Activated CD4-positive, alpha-beta T cell treated with anti-CD3 and anti-CD28 coated beads, Interleukin-2, amount 10 ng/mL, durations not matched to agents 7 days and 5 days (primary cell): ENCODE data around the gene CACNA1C. TPM values are rescaled to one million over a fixed set of nuclear protein-coding genes. Genes with fewer than 3 reads are reported as not detected.

ENCODE experiments used
- CTCF ChIA-PET: fragments of 350-600 bp; sonication (Branson Sonifier 250); formaldehyde crosslinking; loops from one replicate; lab custom pipeline; 2021; ENCODE audit warnings: antibody characterized with exemption; lab: Charles Lee
- POLR2A ChIA-PET: fragments of 350-600 bp; sonication (Branson Sonifier 250); formaldehyde crosslinking; loops from one replicate; lab custom pipeline; 2021; ENCODE audit warnings: antibody characterized with exemption; lab: Charles Lee
- DNase-seq: peaks from one replicate; pipeline ENCODE4 v3.0.0-alpha.2; 2020
- H3K27ac Mint-ChIP-seq: one replicate; pipeline ENCODE4 v1.8.0; 2021; ENCODE audit warnings: mild to moderate bottlenecking, moderate library complexity, mixed read lengths
- H3K27me3 Mint-ChIP-seq: one replicate; pipeline ENCODE4 v1.8.0; 2021; ENCODE audit warnings: mixed read lengths
- H3K36me3 Mint-ChIP-seq: one replicate; pipeline ENCODE4 v1.8.0; 2021; ENCODE audit warnings: low read depth, mixed read lengths
- H3K4me1 Mint-ChIP-seq: one replicate; pipeline ENCODE4 v1.8.0; 2021; ENCODE audit warnings: mixed read lengths
- H3K4me3 Mint-ChIP-seq: one replicate; pipeline ENCODE4 v1.8.0; 2021; ENCODE audit warnings: mild to moderate bottlenecking, moderate library complexity, mixed read lengths
- H3K9me3 Mint-ChIP-seq: one replicate; pipeline ENCODE4 v1.8.0; 2021; ENCODE audit warnings: mixed read lengths
- total RNA-seq, 2 experiments: library from RNA; stranded (reverse); gene quantifications; one replicate each; pipeline ENCODE4 v1.2.3, GENCODE V29; 2021

The CACNA1C gene
- total RNA-seq, 2 experiments from 2014 or later: 0.12 to 0.15 TPM

GRCh38 chr12:2222691-2223090, 169.9 kb downstream of the CACNA1C start:
- Mint-ChIP-seq H3K27me3 (peaks cover 21% of the 10 kb centered on the region), H3K36me3 (no peaks in the 10 kb centered on the region), H3K4me1 (no peaks in the 10 kb centered on the region), H3K9me3 (no peaks in the 10 kb centered on the region), H3K27ac (no peak overlapping the region), H3K4me3 (no peak overlapping the region)
- ChIA-PET CTCF (no interaction called here), POLR2A (no interaction called here)
- no peak for DNase-seq

GRCh38 chr12:2224961-2225360, 172.2 kb downstream of the CACNA1C start:
- Mint-ChIP-seq H3K9me3 (peaks cover 3% of the 10 kb centered on the region), H3K4me1 (no peaks in the 10 kb centered on the region), H3K27ac (no peak overlapping the region), H3K4me3 (no peak overlapping the region), H3K27me3 (peaks cover 25% of the 10 kb centered on the region), H3K36me3 (no peaks in the 10 kb centered on the region)
- DNase-seq: no peak
- CTCF ChIA-PET: no interaction called here
- POLR2A ChIA-PET: no interaction called here

GRCh38 chr12:2225696-2226095, 172.9 kb downstream of the CACNA1C start:
- CTCF ChIA-PET: no interaction called here
- no peak overlapping the region for H3K27ac Mint-ChIP-seq
- H3K9me3 Mint-ChIP-seq: peaks cover 3% of the 10 kb centered on the region
- DNase-seq: no peak
- H3K4me3 Mint-ChIP-seq: no peak overlapping the region
- POLR2A ChIA-PET: no interaction called here
- H3K4me1 Mint-ChIP-seq: no peaks in the 10 kb centered on the region
- H3K36me3 Mint-ChIP-seq: no peaks in the 10 kb centered on the region
- peaks cover 24% of the 10 kb centered on the region for H3K27me3 Mint-ChIP-seq

GRCh38 chr12:2226641-2227040, 173.9 kb downstream of the CACNA1C start:
- Mint-ChIP-seq H3K4me1 (no peaks in the 10 kb centered on the region), H3K4me3 (no peak overlapping the region), H3K27ac (no peak overlapping the region), H3K9me3 (peaks cover 3% of the 10 kb centered on the region), H3K36me3 (no peaks in the 10 kb centered on the region), H3K27me3 (peaks cover 17% of the 10 kb centered on the region)
- ChIA-PET POLR2A (interaction anchor here (0.6 kb wide), 1 partner anchor 233 kb away, joined by 4 read pairs; no protein-coding TSS in a partner anchor), CTCF (no interaction called here)
- no peak for DNase-seq

- Mint-ChIP-seq H3K27ac (no peak overlapping the region), H3K4me3 (no peak overlapping the region)
Measured at GRCh38 chr12:2227360-2227759, 174.6 kb downstream of the CACNA1C start.

GRCh38 chr12:2228535-2228934, 175.7 kb downstream of the CACNA1C start:
- Mint-ChIP-seq H3K36me3 (no peaks in the 10 kb centered on the region), H3K4me1 (no peaks in the 10 kb centered on the region), H3K27me3 (peaks cover 22% of the 10 kb centered on the region), H3K27ac (no peak overlapping the region), H3K4me3 (no peak overlapping the region), H3K9me3 (peaks cover 3% of the 10 kb centered on the region)
- CTCF ChIA-PET: no interaction called here
- no peak for DNase-seq
- POLR2A ChIA-PET: no interaction called here

More at GRCh38 chr12:2227360-2227759, 174.6 kb downstream of the CACNA1C start:
- H3K36me3 Mint-ChIP-seq: no peaks in the 10 kb centered on the region
- CTCF ChIA-PET: no interaction called here
- H3K27me3 Mint-ChIP-seq: peaks cover 19% of the 10 kb centered on the region
- POLR2A ChIA-PET: no interaction called here
- no peak for DNase-seq
- H3K4me1 Mint-ChIP-seq: no peaks in the 10 kb centered on the region
- H3K9me3 Mint-ChIP-seq: peaks cover 3% of the 10 kb centered on the region

- H3K4me3 Mint-ChIP-seq: no peak overlapping the region
- no peaks in the 10 kb centered on the region for H3K4me1 Mint-ChIP-seq
- H3K27me3 Mint-ChIP-seq: peaks cover 22% of the 10 kb centered on the region
- H3K27ac Mint-ChIP-seq: no peak overlapping the region
- H3K36me3 Mint-ChIP-seq: no peaks in the 10 kb centered on the region
- peaks cover 3% of the 10 kb centered on the region for H3K9me3 Mint-ChIP-seq
- POLR2A ChIA-PET: no interaction called here
- CTCF ChIA-PET: no interaction called here
- no peak for DNase-seq
Measured at GRCh38 chr12:2229661-2230539, 177.1 kb downstream of the CACNA1C start.

GRCh38 chr12:2231011-2231595, 178.3 kb downstream of the CACNA1C start:
- DNase-seq: no peak
- Mint-ChIP-seq H3K27me3 (peaks cover 20% of the 10 kb centered on the region), H3K4me3 (no peak overlapping the region), H3K36me3 (no peaks in the 10 kb centered on the region), H3K9me3 (peaks cover 3% of the 10 kb centered on the region), H3K4me1 (no peaks in the 10 kb centered on the region), H3K27ac (no peak overlapping the region)
- ChIA-PET CTCF (no interaction called here), POLR2A (interaction anchor here (0.6 kb wide), 1 partner anchor 332 kb away, joined by 4 read pairs; no protein-coding TSS in a partner anchor)

GRCh38 chr12:2231956-2232355, 179.2 kb downstream of the CACNA1C start:
- ChIA-PET CTCF (no interaction called here), POLR2A (no interaction called here)
- Mint-ChIP-seq H3K27me3 (peaks cover 17% of the 10 kb centered on the region), H3K4me1 (no peaks in the 10 kb centered on the region), H3K27ac (no peak overlapping the region), H3K4me3 (no peak overlapping the region), H3K9me3 (peaks cover 3% of the 10 kb centered on the region), H3K36me3 (no peaks in the 10 kb centered on the region)
- no peak for DNase-seq

GRCh38 chr12:2233034-2233433, 180.2 kb downstream of the CACNA1C start:
- Mint-ChIP-seq H3K4me3 (no peak overlapping the region), H3K4me1 (no peaks in the 10 kb centered on the region), H3K27ac (no peak overlapping the region), H3K36me3 (no peaks in the 10 kb centered on the region), H3K9me3 (peaks cover 3% of the 10 kb centered on the region), H3K27me3 (peaks cover 10% of the 10 kb centered on the region)
- ChIA-PET POLR2A (no interaction called here), CTCF (no interaction called here)
- DNase-seq: no peak

- Mint-ChIP-seq H3K4me1 (no peaks in the 10 kb centered on the region), H3K27ac (no peak overlapping the region), H3K4me3 (no peak overlapping the region), H3K36me3 (no peaks in the 10 kb centered on the region), H3K27me3 (peaks cover 9% of the 10 kb centered on the region), H3K9me3 (peaks cover 3% of the 10 kb centered on the region)
- CTCF ChIA-PET: no interaction called here
- no peak for DNase-seq
- POLR2A ChIA-PET: no interaction called here
Measured at GRCh38 chr12:2234091-2234490, 181.3 kb downstream of the CACNA1C start.

GRCh38 chr12:2234646-2235350, 182.0 kb downstream of the CACNA1C start:
- DNase-seq: no peak
- H3K9me3 Mint-ChIP-seq: no peaks in the 10 kb centered on the region
- H3K27me3 Mint-ChIP-seq: peaks cover 4% of the 10 kb centered on the region
- ChIA-PET CTCF (no interaction called here), POLR2A (no interaction called here)
- H3K27ac Mint-ChIP-seq: no peak overlapping the region
- H3K36me3 Mint-ChIP-seq: no peaks in the 10 kb centered on the region
- no peaks in the 10 kb centered on the region for H3K4me1 Mint-ChIP-seq
- no peak overlapping the region for H3K4me3 Mint-ChIP-seq
